ENCODE results near the gene AFF3. TPM values are rescaled to one million over a fixed set of nuclear protein-coding genes. Genes with fewer than 3 reads are reported as not detected.

AFF3 gene
- polyA plus RNA-seq, 1 donor (not counting 4 experiments of a cell fraction or from before 2014, with no cell fraction given) = not detected

- Histone ChIP-seq H3K27ac (ENCODE audit: control insufficient read depth, insufficient read depth, low read length) (no peak overlapping the region), H2AFZ (ENCODE audit: control insufficient read depth, low read length) (no peak overlapping the region), H3K27me3 (ENCODE audit: control insufficient read depth, extremely low read depth, insufficient read depth, low read length) (no peaks in the 10 kb centered on the region), H3K9ac (ENCODE audit: control insufficient read depth, extremely low read depth, insufficient read depth, low read length) (no peak overlapping the region), H3K9me1 (ENCODE audit: control insufficient read depth, extremely low read depth, insufficient read depth, low read length) (no peaks in the 10 kb centered on the region), H3K4me1 (ENCODE audit: control insufficient read depth, extremely low read depth, insufficient read depth, low read length) (no peaks in the 10 kb centered on the region), H3K79me2 (ENCODE audit: control insufficient read depth, insufficient read depth, low read length) (no peaks in the 10 kb centered on the region), H3K9me3 (ENCODE audit: control insufficient read depth, low read depth, low read length) (no peaks in the 10 kb centered on the region), H3K4me2 (ENCODE audit: control insufficient read depth, extremely low read depth, insufficient read depth, low read depth, low read length) (no peak overlapping the region), H3K36me3 (ENCODE audit: control insufficient read depth in 2 of 2, extremely low read depth in 1 of 2, insufficient read depth in 2 of 2, low read length in 2 of 2) (no peaks in the 10 kb centered on the region), H4K20me1 (ENCODE audit: control insufficient read depth, extremely low read depth, insufficient read depth, low read length) (no peaks in the 10 kb centered on the region), H3K4me3 (ENCODE audit: control insufficient read depth in 2 of 3, extremely low read depth in 1 of 3, insufficient read depth in 2 of 3, low read depth in 1 of 3, low read length in 3 of 3) (no peak overlapping the region)
- dilution Hi-C loops (cut with MboI; ENCODE audit: extremely low pct_ligation_motif_present, low sequenced_read_pairs) = no loop called here
- TF ChIP-seq, protein P1, sequence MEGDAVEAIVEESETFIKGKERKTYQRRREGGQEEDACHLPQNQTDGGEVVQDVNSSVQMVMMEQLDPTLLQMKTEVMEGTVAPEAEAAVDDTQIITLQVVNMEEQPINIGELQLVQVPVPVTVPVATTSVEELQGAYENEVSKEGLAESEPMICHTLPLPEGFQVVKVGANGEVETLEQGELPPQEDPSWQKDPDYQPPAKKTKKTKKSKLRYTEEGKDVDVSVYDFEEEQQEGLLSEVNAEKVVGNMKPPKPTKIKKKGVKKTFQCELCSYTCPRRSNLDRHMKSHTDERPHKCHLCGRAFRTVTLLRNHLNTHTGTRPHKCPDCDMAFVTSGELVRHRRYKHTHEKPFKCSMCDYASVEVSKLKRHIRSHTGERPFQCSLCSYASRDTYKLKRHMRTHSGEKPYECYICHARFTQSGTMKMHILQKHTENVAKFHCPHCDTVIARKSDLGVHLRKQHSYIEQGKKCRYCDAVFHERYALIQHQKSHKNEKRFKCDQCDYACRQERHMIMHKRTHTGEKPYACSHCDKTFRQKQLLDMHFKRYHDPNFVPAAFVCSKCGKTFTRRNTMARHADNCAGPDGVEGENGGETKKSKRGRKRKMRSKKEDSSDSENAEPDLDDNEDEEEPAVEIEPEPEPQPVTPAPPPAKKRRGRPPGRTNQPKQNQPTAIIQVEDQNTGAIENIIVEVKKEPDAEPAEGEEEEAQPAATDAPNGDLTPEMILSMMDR (optimal IDR thresholded peaks at IDR 0.05 in 1 of 3, IDR thresholded peaks at IDR 0.05 in 1 of 3, conservative IDR thresholded peaks at IDR 0.05 in 1 of 3; ENCODE audit: extremely low read depth in 1 of 3, insufficient read depth in 2 of 3, low read length in 3 of 3) = no peak
- no peak for TF ChIP-seq EZH2 (IDR thresholded peaks at IDR 0.05; ENCODE audit: low read length)
- FAIRE-seq = no peak
- DNase-seq (ENCODE audit: low read depth, low spot score) = no peak
These were observed 76.1 kb downstream of the AFF3 start for GRCh38 chr2:100066246-100066645.

DNA sequence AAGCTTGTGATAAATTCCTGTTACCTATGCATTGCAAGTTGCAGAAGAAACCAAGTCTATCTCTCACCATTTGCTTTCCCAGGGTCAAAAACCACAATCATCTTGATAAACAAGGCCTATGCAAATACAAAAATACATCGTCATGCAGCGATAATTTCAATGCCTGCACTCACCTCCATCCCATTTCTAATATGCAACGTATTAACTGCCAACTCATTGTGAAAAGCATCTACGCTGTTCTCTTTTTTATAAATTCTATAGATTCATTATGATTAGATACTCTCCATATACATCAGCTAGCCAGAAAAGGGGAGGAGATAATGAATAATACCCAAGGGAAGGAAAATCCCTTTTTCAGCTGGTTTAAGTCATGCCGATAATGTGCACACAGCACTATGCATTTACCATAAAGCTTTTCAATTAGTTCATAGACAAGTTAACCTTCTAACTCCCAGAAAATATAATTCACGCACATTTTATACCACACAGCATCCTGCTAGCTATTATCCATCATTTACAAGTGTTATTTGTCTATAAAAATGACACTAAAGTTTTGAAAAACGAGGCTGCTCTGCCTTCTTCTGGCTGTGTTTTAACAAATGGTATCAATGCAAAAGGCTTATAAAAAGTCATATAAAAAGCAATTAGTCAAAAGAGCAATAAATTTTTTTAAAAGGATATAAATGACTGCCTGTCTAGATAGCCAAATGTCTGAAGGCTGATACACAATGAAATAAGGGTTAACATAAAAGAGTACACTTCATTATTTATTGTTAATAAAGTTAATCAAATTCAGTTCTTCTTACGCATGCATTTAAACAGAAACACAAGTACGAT, 77.6 kb downstream of the AFF3 start:
- Histone ChIP-seq H3K9ac (ENCODE audit: control insufficient read depth, extremely low read depth, insufficient read depth, low read length) (no peak overlapping the region), H3K9me3 (ENCODE audit: control insufficient read depth, low read depth, low read length) (no peaks in the 10 kb centered on the region), H3K27ac (ENCODE audit: control insufficient read depth, insufficient read depth, low read length) (no peak overlapping the region), H3K4me1 (ENCODE audit: control insufficient read depth, extremely low read depth, insufficient read depth, low read length) (no peaks in the 10 kb centered on the region), H3K79me2 (ENCODE audit: control insufficient read depth, insufficient read depth, low read length) (no peaks in the 10 kb centered on the region), H4K20me1 (ENCODE audit: control insufficient read depth, extremely low read depth, insufficient read depth, low read length) (no peaks in the 10 kb centered on the region), H3K27me3 (ENCODE audit: control insufficient read depth, extremely low read depth, insufficient read depth, low read length) (no peaks in the 10 kb centered on the region), H3K4me3 (ENCODE audit: control insufficient read depth in 2 of 3, extremely low read depth in 1 of 3, insufficient read depth in 2 of 3, low read depth in 1 of 3, low read length in 3 of 3) (no peak overlapping the region), H2AFZ (ENCODE audit: control insufficient read depth, low read length) (no peak overlapping the region), H3K9me1 (ENCODE audit: control insufficient read depth, extremely low read depth, insufficient read depth, low read length) (no peaks in the 10 kb centered on the region), H3K36me3 (ENCODE audit: control insufficient read depth in 2 of 2, extremely low read depth in 1 of 2, insufficient read depth in 2 of 2, low read length in 2 of 2) (no peaks in the 10 kb centered on the region), H3K4me2 (ENCODE audit: control insufficient read depth, extremely low read depth, insufficient read depth, low read depth, low read length) (no peak overlapping the region)
- DNase-seq (ENCODE audit: low read depth, low spot score) (no peak), FAIRE-seq (no peak)
- dilution Hi-C loops (cut with MboI; ENCODE audit: extremely low pct_ligation_motif_present, low sequenced_read_pairs) = no loop called here
- TF ChIP-seq EZH2 (IDR thresholded peaks at IDR 0.05; ENCODE audit: low read length) = no peak
- TF ChIP-seq, protein P1 (optimal IDR thresholded peaks at IDR 0.05 in 1 of 3, IDR thresholded peaks at IDR 0.05 in 1 of 3, conservative IDR thresholded peaks at IDR 0.05 in 1 of 3; ENCODE audit: extremely low read depth in 1 of 3, insufficient read depth in 2 of 3, low read length in 3 of 3) = no peak

All from keratinocyte (primary cell).